Measurements from ENCODE around the gene GSTT2B. TPM values are rescaled to one million over a fixed set of nuclear protein-coding genes. Genes with fewer than 3 reads are reported as not detected.
"Not testable (repeated sequence)": the region's sequence is repeated elsewhere in the genome, so short reads cannot be mapped to it uniquely, and the experiment has no call there.

GSTT2B gene
- total and polyA plus RNA-seq, 2 of the 8 experiments (the other 6 are each of a cell fraction or from before 2014, with no cell fraction given), result 6.3 to 13.3 TPM

DNA sequence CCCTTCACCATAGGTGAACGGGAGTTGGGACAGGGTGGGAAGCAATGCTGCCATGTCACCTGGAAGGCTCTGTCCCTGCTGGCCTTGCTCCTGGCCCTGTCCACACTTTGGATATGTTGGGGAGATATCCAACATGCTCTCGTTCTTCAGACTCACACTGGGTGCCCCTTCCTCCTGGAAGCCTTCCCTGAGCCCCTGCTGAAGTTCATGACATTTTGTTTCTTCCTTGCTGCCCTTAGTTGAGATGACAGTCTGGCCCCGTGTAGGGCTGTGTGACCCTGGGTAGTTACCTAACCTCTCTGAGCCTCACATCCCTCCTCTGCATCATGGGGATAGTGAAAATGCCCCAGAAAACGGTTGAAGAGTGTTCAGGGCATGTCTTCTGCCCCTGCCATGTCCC is 7.5 kb downstream of the GSTT2B start:
- DNase-seq (ENCODE audit: low read depth in 1 of 2, low spot score in 2 of 2); H3K9ac ChIP-seq (replicated peaks in 1 of 4; ENCODE audit: extremely low read depth in 1 of 4, low read depth in 3 of 4, low read length in 3 of 4); H3K23me2 ChIP-seq (ENCODE audit: low read depth, low read length); H3K79me1 ChIP-seq (ENCODE audit: low read depth, low read length); H4K8ac ChIP-seq (ENCODE audit: extremely low read depth, insufficient read depth, low read length); H3K4me2 ChIP-seq (ENCODE audit: insufficient read depth in 1 of 2, low read depth in 2 of 2, low read length in 2 of 2); H3K18ac ChIP-seq (ENCODE audit: extremely low read depth, low read length); H4K20me1 ChIP-seq (replicated peaks in 1 of 2; ENCODE audit: control insufficient read depth in 1 of 2, insufficient read depth in 2 of 2, low read length in 2 of 2); H3K9me3 ChIP-seq (ENCODE audit: insufficient read depth in 2 of 2, low read depth in 1 of 2, low read length in 1 of 2); H3K27me3 ChIP-seq (replicated peaks in 1 of 4; ENCODE audit: control insufficient read depth in 3 of 4, extremely low read depth in 1 of 4, insufficient read depth in 3 of 4, low read length in 3 of 4); H3K14ac ChIP-seq (ENCODE audit: insufficient read length); H3K23ac ChIP-seq (ENCODE audit: insufficient read length); H3K36me3 ChIP-seq (ENCODE audit: control insufficient read depth in 2 of 4, insufficient read depth in 4 of 4, low read length in 3 of 4); H4K5ac ChIP-seq (ENCODE audit: insufficient read length, low read depth, low read length); H3K27ac ChIP-seq (ENCODE audit: low read depth, low read length); H2BK15ac ChIP-seq (ENCODE audit: low read length); FAIRE-seq; H4K91ac ChIP-seq (replicated peaks; ENCODE audit: insufficient read length, low read length); H3K56ac ChIP-seq (replicated peaks; ENCODE audit: insufficient read length, low read depth, low read length); CTCF ChIA-PET (ENCODE audit: partially characterized antibody); H3K4ac ChIP-seq (replicated peaks; ENCODE audit: insufficient read length, low read depth, low read length); POLR2A ChIA-PET (ENCODE audit: partially characterized antibody); H3K79me2 ChIP-seq (ENCODE audit: control insufficient read depth in 1 of 2, insufficient read depth in 2 of 2, low read length in 2 of 2); H3K4me3 ChIP-seq (ENCODE audit: extremely low read depth in 1 of 4, insufficient read depth in 2 of 4, low read depth in 3 of 4, low read length in 4 of 4); H2BK120ac ChIP-seq (replicated peaks; ENCODE audit: low read depth, low read length); H2AFZ ChIP-seq (ENCODE audit: low read length): not testable (repeated sequence)
- Histone ChIP-seq H2AK5ac (ENCODE audit: low read depth, low read length) (peak overlapping the region; percentile 90; the same call in 1 of the 2 replicates), H3K4me1 (replicated peaks in 1 of 4; ENCODE audit: control insufficient read depth in 3 of 4, insufficient read depth in 4 of 4, low read length in 3 of 4) (peaks cover 3 to 10% (median 6%) of the 10 kb centered on the region in 4 experiments), H2BK5ac (ENCODE audit: low read depth, low read length) (peak overlapping the region; percentile 60; the same call in 1 of the 2 replicates), H2BK12ac (ENCODE audit: low read depth, low read length) (peak overlapping the region; percentile 92; the same call in 1 of the 2 replicates), H2BK20ac (ENCODE audit: low read length) (0 out of 2 replicates have a peak overlapping the region, but pooled peaks have one; percentile 15)
- WGBS, 2 experiments (ENCODE audit: extremely low coverage in 1 of 2, insufficient coverage in 1 of 2, insufficient read length in 1 of 2, insufficient replicate concordance in 2 of 2, low coverage in 1 of 2, low lambda C conversion rate in 2 of 2, missing lambda C conversion rate in 1 of 2), result 78% methylated on average over 4 of the region's 4 CpGs; no CpG with 5 or more reads in 1 of the 2 experiments
